ENCODE results near the gene CDC42BPB. TPM values are rescaled to one million over a fixed set of nuclear protein-coding genes. Genes with fewer than 3 reads are reported as not detected.

The CDC42BPB gene
- total RNA-seq, 1 experiment from 2014 or later, result 103 TPM

GRCh38 chr14:102954081-102954789 lies 103.1 kb downstream of the CDC42BPB start:
- H2BK12ac ChIP-seq (ENCODE audit: insufficient read length, low read depth, low read length), result no peak overlapping the region
- no peak overlapping the region for H4K5ac ChIP-seq (ENCODE audit: insufficient read length, low read depth, low read length)
- H3K27ac Mint-ChIP-seq, result no peak overlapping the region
- H3K9me3 ChIP-seq (ENCODE audit: control insufficient read depth, low read depth, low read length), result no peaks in the 10 kb centered on the region
- no peak overlapping the region for H3T11ph ChIP-seq (ENCODE audit: low read length)
- H4K8ac ChIP-seq (replicated peaks; ENCODE audit: insufficient read length, low read depth, low read length), result no peak overlapping the region
- no peak overlapping the region for H3K14ac ChIP-seq (ENCODE audit: insufficient read depth, low read length)
- no peak overlapping the region for H2BK120ac ChIP-seq (ENCODE audit: low read depth, low read length, poor library complexity, severe bottlenecking)
- H2BK15ac ChIP-seq (ENCODE audit: low read depth, low read length), result no peak overlapping the region
- no peaks in the 10 kb centered on the region for H3K79me2 ChIP-seq (ENCODE audit: insufficient read depth, low read length)
- no peaks in the 10 kb centered on the region for H3K27me3 ChIP-seq (ENCODE audit: insufficient read depth, low read length)
- TF ChIP-seq, protein P1, sequence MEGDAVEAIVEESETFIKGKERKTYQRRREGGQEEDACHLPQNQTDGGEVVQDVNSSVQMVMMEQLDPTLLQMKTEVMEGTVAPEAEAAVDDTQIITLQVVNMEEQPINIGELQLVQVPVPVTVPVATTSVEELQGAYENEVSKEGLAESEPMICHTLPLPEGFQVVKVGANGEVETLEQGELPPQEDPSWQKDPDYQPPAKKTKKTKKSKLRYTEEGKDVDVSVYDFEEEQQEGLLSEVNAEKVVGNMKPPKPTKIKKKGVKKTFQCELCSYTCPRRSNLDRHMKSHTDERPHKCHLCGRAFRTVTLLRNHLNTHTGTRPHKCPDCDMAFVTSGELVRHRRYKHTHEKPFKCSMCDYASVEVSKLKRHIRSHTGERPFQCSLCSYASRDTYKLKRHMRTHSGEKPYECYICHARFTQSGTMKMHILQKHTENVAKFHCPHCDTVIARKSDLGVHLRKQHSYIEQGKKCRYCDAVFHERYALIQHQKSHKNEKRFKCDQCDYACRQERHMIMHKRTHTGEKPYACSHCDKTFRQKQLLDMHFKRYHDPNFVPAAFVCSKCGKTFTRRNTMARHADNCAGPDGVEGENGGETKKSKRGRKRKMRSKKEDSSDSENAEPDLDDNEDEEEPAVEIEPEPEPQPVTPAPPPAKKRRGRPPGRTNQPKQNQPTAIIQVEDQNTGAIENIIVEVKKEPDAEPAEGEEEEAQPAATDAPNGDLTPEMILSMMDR (conservative IDR thresholded peaks at IDR 0.05), result no peak
- no peak overlapping the region for H2BK20ac ChIP-seq (ENCODE audit: low read depth, low read length, poor library complexity, severe bottlenecking)
- no peaks in the 10 kb centered on the region for H4K20me1 ChIP-seq (ENCODE audit: control insufficient read depth, insufficient read depth, insufficient read length)
- DNase-seq, result no peak
- no peak overlapping the region for H3K4me3 Mint-ChIP-seq
- H3K9ac ChIP-seq (ENCODE audit: extremely low read depth, insufficient read length, low read length), result no peak overlapping the region
- H3K27me3 Mint-ChIP-seq (ENCODE audit: low read depth), result no peaks in the 10 kb centered on the region
- H4K91ac ChIP-seq (ENCODE audit: insufficient read length, low read depth, low read length), result no peak overlapping the region
- no peak overlapping the region for H3K18ac ChIP-seq (ENCODE audit: insufficient read length, low read depth, low read length)
- H3K27ac ChIP-seq (ENCODE audit: insufficient read length, low read depth, low read length), result no peak overlapping the region
- H2BK5ac ChIP-seq (ENCODE audit: insufficient read length, low read length), result no peak overlapping the region
- H3K36me3 Mint-ChIP-seq (ENCODE audit: insufficient read depth in 1 of 3, low read depth in 3 of 3), result peaks cover 23 to 89% (median 87%) of the 10 kb centered on the region in 3 experiments; a peak in 6 of 7 replicates
- no peaks in the 10 kb centered on the region for H3K9me3 Mint-ChIP-seq
- no peaks in the 10 kb centered on the region for H3K23me2 ChIP-seq (ENCODE audit: insufficient read length, low read depth, low read length, poor library complexity, severe bottlenecking)
- H3K23ac ChIP-seq (ENCODE audit: insufficient read length, low read depth, low read length), result no peak overlapping the region
- H3K4me1 Mint-ChIP-seq, result peaks cover 0 to 6% of the 10 kb centered on the region in 2 experiments; a peak in 1 of 4 replicates
- no peak overlapping the region for H3K4me2 ChIP-seq (ENCODE audit: insufficient read depth, insufficient read length, low read length)
- WGBS (ENCODE audit: extremely low coverage, insufficient read length, low lambda C conversion rate), result no CpG with 5 or more reads among the region's 18 CpGs
- H3K4me1 ChIP-seq (ENCODE audit: insufficient read depth, low read length), result no peaks in the 10 kb centered on the region
- no peak overlapping the region for H2AFZ ChIP-seq (ENCODE audit: low read length)
- H2AK5ac ChIP-seq (ENCODE audit: insufficient read length, low read length), result no peak overlapping the region
- no peaks in the 10 kb centered on the region for H3K79me1 ChIP-seq (ENCODE audit: insufficient read depth, low read depth, low read length, poor library complexity, severe bottlenecking)
- no peak overlapping the region for H3K4ac ChIP-seq (ENCODE audit: low read depth, low read length)
- no peak overlapping the region for H3K56ac ChIP-seq (ENCODE audit: insufficient read length, low read depth, low read length)

Measured in H9 (cell line).